IMR-90 (cell line): ENCODE data around the gene GNAT1. TPM values are rescaled to one million over a fixed set of nuclear protein-coding genes. Genes with fewer than 3 reads are reported as not detected.
A peak's percentile ranks its signal among the peaks of the same experiment; 100 is the strongest.

ENCODE experiments used
- ATAC-seq: fragments of 200-7000 bp; cut with Tn5 transposase; 2 replicates; pipeline ENCODE4 v1.9.1; 2020; ENCODE audit warnings: low read depth, mild to moderate bottlenecking, moderate library complexity
- BruUV-seq: library from RNA; stranded (reverse); fragments of 400-500 nt; replicated peaks from 2 replicates; lab custom pipeline; 2021; lab: Mats Ljungman, UMichigan
- CTCF ChIA-PET: fragments of 300-600 bp; formaldehyde crosslinking; extraction: SDS; loops from one replicate; lab custom pipeline; 2021; ENCODE audit warnings: antibody characterized with exemption; lab: Yijun Ruan, JAX
- POLR2A ChIA-PET: fragments of 300-600 bp; sonication (Branson Sonifier 250); formaldehyde crosslinking; loops from one replicate; lab custom pipeline; 2022; ENCODE audit warnings: antibody characterized with exemption; ENCODE audit not compliant: unreplicated experiment; lab: Charles Lee
- DNase-seq: peaks from one replicate; pipeline ENCODE4 v3.0.0; 2013
- H2AFZ ChIP-seq: replicated peaks from 2 replicates; pipeline ENCODE3; 2013; ENCODE audit warnings: low read length, mild to moderate bottlenecking; ENCODE audit not compliant: poor library complexity
- H2AK5ac ChIP-seq: 2 replicates; pipeline ENCODE4 v1.6.1; 2013; ENCODE audit warnings: low read depth, low read length, inconsistent platforms
- H2AK9ac ChIP-seq: replicated peaks from 2 replicates; pipeline ENCODE3; 2013; ENCODE audit warnings: mild to moderate bottlenecking, low read depth, low read length, moderate library complexity; ENCODE audit not compliant: poor library complexity
- H2BK120ac ChIP-seq: 2 replicates; pipeline ENCODE4 v1.6.1; 2013; ENCODE audit warnings: low read depth, low read length, inconsistent platforms
- H2BK15ac ChIP-seq: 3 replicates; pipeline ENCODE4 v1.6.1; 2013; ENCODE audit warnings: low read depth, low read length, inconsistent platforms
- H2BK20ac ChIP-seq: 2 replicates; pipeline ENCODE4 v1.6.1; 2013; ENCODE audit warnings: low read depth, mild to moderate bottlenecking, inconsistent platforms, low read length, moderate library complexity
- H2BK5ac ChIP-seq: 2 replicates; pipeline ENCODE4 v1.6.1; 2013; ENCODE audit warnings: mild to moderate bottlenecking, low read depth, low read length, inconsistent platforms; ENCODE audit not compliant: poor library complexity, severe bottlenecking
- H3K14ac ChIP-seq: replicated peaks from 2 replicates; pipeline ENCODE4 v1.6.1; 2013; ENCODE audit warnings: low read depth, low read length, inconsistent platforms
- H3K18ac ChIP-seq: 2 replicates; pipeline ENCODE4 v1.6.1; 2013; ENCODE audit warnings: low read depth, low read length, control low read depth
- H3K23ac ChIP-seq: 2 replicates; pipeline ENCODE4 v1.6.1; 2013; ENCODE audit warnings: low read depth, low read length, inconsistent platforms
- H3K27ac ChIP-seq: 2 replicates; pipeline ENCODE4 v1.5.1; 2013; ENCODE audit warnings: mild to moderate bottlenecking, control low read depth, low read length; ENCODE audit not compliant: insufficient read depth
- H3K27me3 ChIP-seq: 2 replicates; pipeline ENCODE4 v1.6.1; 2013; ENCODE audit warnings: low read length; ENCODE audit not compliant: control insufficient read depth, insufficient read depth
- H3K36me3 ChIP-seq: 2 replicates; pipeline ENCODE4 v1.6.1; 2013; ENCODE audit warnings: low read length, mixed read lengths; ENCODE audit not compliant: control insufficient read depth, insufficient read depth
- H3K4ac ChIP-seq: 2 replicates; pipeline ENCODE4 v1.6.1; 2013; ENCODE audit warnings: low read depth, low read length, inconsistent platforms
- H3K4me1 ChIP-seq: 2 replicates; pipeline ENCODE4 v1.6.1; 2013; ENCODE audit warnings: low read length, mixed read lengths; ENCODE audit not compliant: control insufficient read depth, insufficient read depth
- H3K4me2 ChIP-seq: 2 replicates; pipeline ENCODE4 v1.6.1; 2013; ENCODE audit warnings: low read depth, mild to moderate bottlenecking, control low read depth, low read length, moderate library complexity
- H3K4me3 ChIP-seq: 2 replicates; pipeline ENCODE4 v1.5.1; 2013; ENCODE audit warnings: low read depth, mild to moderate bottlenecking, control low read depth, low read length, moderate library complexity; ENCODE audit not compliant: insufficient read depth
- H3K56ac ChIP-seq: 2 replicates; pipeline ENCODE4 v1.6.1; 2013; ENCODE audit warnings: low read length, inconsistent platforms; ENCODE audit not compliant: insufficient read depth; ENCODE audit errors: extremely low read depth
- H3K79me1 ChIP-seq, 2 experiments: 2 replicates each; pipeline ENCODE4 v1.6.1; 2013; ENCODE audit warnings: low read length in 2 of 2, inconsistent platforms in 1 of 2, low read depth in 1 of 2
- H3K9ac ChIP-seq: 2 replicates; pipeline ENCODE4 v1.6.1; 2013; ENCODE audit warnings: low read depth, low read length, control low read depth
- H3K9me1 ChIP-seq: 2 replicates; pipeline ENCODE4 v1.6.1; 2013; ENCODE audit warnings: low read length, inconsistent platforms; ENCODE audit not compliant: insufficient read depth
- H3K9me3 ChIP-seq: 2 replicates; pipeline ENCODE4 v1.6.1; 2013; ENCODE audit warnings: low read length; ENCODE audit not compliant: control insufficient read depth, insufficient read depth
- H4K20me1 ChIP-seq: 2 replicates; pipeline ENCODE4 v1.6.1; 2013; ENCODE audit warnings: low read length, inconsistent platforms; ENCODE audit not compliant: insufficient read depth
- H4K5ac ChIP-seq: 2 replicates; pipeline ENCODE4 v1.6.1; 2013; ENCODE audit warnings: mild to moderate bottlenecking, low read depth, low read length, control low read depth
- H4K8ac ChIP-seq, 2 experiments: 2 replicates each; pipeline ENCODE4 v1.6.1; 2013; ENCODE audit warnings: low read depth in 2 of 2, low read length in 2 of 2, control low read depth in 1 of 2, inconsistent platforms in 1 of 2
- H4K91ac ChIP-seq: 2 replicates; pipeline ENCODE4 v1.6.1; 2013; ENCODE audit warnings: low read depth, low read length, inconsistent platforms; ENCODE audit not compliant: insufficient read depth
- BHLHE40 ChIP-seq: fragments of 150-350 bp; IDR thresholded peaks from 2 replicates; pipeline ENCODE4 v1.6.1; 2016; ENCODE audit warnings: mild to moderate bottlenecking, low read depth, low read length
- CEBPB ChIP-seq: IDR thresholded peaks from 2 replicates; pipeline ENCODE4 v1.6.1; 2012; ENCODE audit warnings: low read depth, low read length, improper control_type of control experiment
- CHD1 ChIP-seq: IDR thresholded peaks from 2 replicates; pipeline ENCODE4 v1.6.1; 2012; ENCODE audit warnings: low read depth, low read length, improper control_type of control experiment
- CTCF ChIP-seq: conservative IDR thresholded peaks from 2 replicates; pipeline ENCODE4 v1.5.1; 2012; ENCODE audit warnings: mild to moderate bottlenecking, low read depth, low read length, improper control_type of control experiment
- ELK1 ChIP-seq: fragments of 150-350 bp; IDR thresholded peaks from 2 replicates; pipeline ENCODE4 v1.6.1; 2016; ENCODE audit warnings: low read depth, mild to moderate bottlenecking, low read length, moderate library complexity, borderline replicate concordance
- FOS ChIP-seq: fragments of 150-350 bp; IDR thresholded peaks from 2 replicates; pipeline ENCODE4 v1.6.1; 2016; ENCODE audit warnings: low read depth, low read length
- MAFK ChIP-seq: IDR thresholded peaks from 2 replicates; pipeline ENCODE4 v1.6.1; 2012; ENCODE audit warnings: low read depth, low read length, improper control_type of control experiment
- MAZ ChIP-seq: IDR thresholded peaks from 2 replicates; pipeline ENCODE4 v1.6.1; 2012; ENCODE audit warnings: low read depth, mild to moderate bottlenecking, low read length, improper control_type of control experiment, moderate library complexity, borderline replicate concordance
- MXI1 ChIP-seq: IDR thresholded peaks from 2 replicates; pipeline ENCODE4 v1.6.1; 2012; ENCODE audit warnings: low read depth, mild to moderate bottlenecking, low read length, moderate library complexity, borderline replicate concordance
- NFE2L2 ChIP-seq: fragments of 150-350 bp; IDR thresholded peaks from 2 replicates; pipeline ENCODE4 v1.6.1; 2016; ENCODE audit warnings: low read depth, mild to moderate bottlenecking, low read length
- POLR2A ChIP-seq: IDR thresholded peaks from 2 replicates; pipeline ENCODE4 v1.6.1; 2012; ENCODE audit warnings: mild to moderate bottlenecking, low read depth, low read length
- RAD21 ChIP-seq: IDR thresholded peaks from 2 replicates; pipeline ENCODE4 v1.6.1; 2012; ENCODE audit warnings: low read length, improper control_type of control experiment
- RCOR1 ChIP-seq: IDR thresholded peaks from 2 replicates; pipeline ENCODE4 v1.6.1; 2012; ENCODE audit warnings: mild to moderate bottlenecking, low read length, improper control_type of control experiment; ENCODE audit not compliant: insufficient replicate concordance
- RFX5 ChIP-seq: IDR thresholded peaks from 2 replicates; pipeline ENCODE4 v1.8.0; 2012; ENCODE audit warnings: low read depth, mild to moderate bottlenecking, low read length, moderate library complexity
- SMC3 ChIP-seq: fragments of 150-350 bp; IDR thresholded peaks from 2 replicates; pipeline ENCODE4 v1.6.1; 2016; ENCODE audit warnings: low read depth, mild to moderate bottlenecking, antibody characterized with exemption, low read length, moderate library complexity
- USF2 ChIP-seq: fragments of 150-350 bp; IDR thresholded peaks from 2 replicates; pipeline ENCODE4 v1.6.1; 2017; ENCODE audit warnings: mild to moderate bottlenecking, antibody characterized with exemption, low read length, low read depth
- WGBS, 2 experiments: methylation state at CpG; one replicate each; pipeline versions ENCODE4 v1.1.5 to v1.1.7; 2013; ENCODE audit warnings: missing lambda C conversion rate in 2 of 2; ENCODE audit not compliant: insufficient read length in 1 of 2; ENCODE audit errors: extremely low coverage in 2 of 2; 5-methylcytosine and 5-hydroxymethylcytosine counted together
- dilution Hi-C: fragments of 300-500 bp; cut with HindIII; formaldehyde crosslinking; loops from one replicate; pipeline ENCODE4 v1.14.3; 2018; ENCODE audit warnings: low sequenced_read_pairs; ENCODE audit not compliant: unreplicated experiment
- in situ Hi-C: fragments of 300-500 bp; cut with MboI; formaldehyde crosslinking; loops from 3 replicates; pipeline ENCODE4 v1.14.3; 2019; ENCODE audit warnings: low sequenced_read_pairs, inconsistent platforms, mixed read lengths
- intact Hi-C: fragments of 100-400 bp; cut with micrococcal nuclease; formaldehyde crosslinking; loops from 2 replicates; pipeline ENCODE4 v1.10.0; 2022
- polyA plus RNA-seq, 3 experiments: library from polyadenylated mRNA; depleted of rRNA; stranded (reverse); fragments of >200 nt; gene quantifications; 2 replicates each; pipeline ENCODE4 v1.2.3, GENCODE V29; 2012; ENCODE audit warnings: low replicate concordance in 1 of 3
- total RNA-seq: library from RNA; depleted of rRNA; stranded (reverse); fragments of >200 nt; gene quantifications from 2 replicates; pipeline ENCODE4 v1.2.3, GENCODE V29; 2012

Gene GNAT1
- total and polyA plus RNA-seq, 2 of the 4 experiments (the other 2 are of a cell fraction) = not detected

- Histone ChIP-seq H4K8ac (peak overlapping the region in 1 of 2 experiments; percentile 27; a peak in 1 of 4 replicates), H3K27ac (no peak overlapping the region), H2AK5ac (peak overlapping the region; percentile 90; the same call in 1 of the 2 replicates), H3K9me3 (no peaks in the 10 kb centered on the region), H4K20me1 (0 out of 2 replicates have a peak, but pooled peaks cover 4% of the 10 kb centered on the region), H2AK9ac (peak overlapping the region; percentile 88), H2BK15ac (no peak overlapping the region), H3K4ac (peak overlapping the region; percentile 43; the same call in 1 of the 2 replicates), H2AFZ (no peak overlapping the region), H2BK20ac (no peak overlapping the region), H3K9ac (no peak overlapping the region), H4K5ac (no peak overlapping the region), H3K9me1 (peaks cover 11% of the 10 kb centered on the region), H3K23ac (no peak overlapping the region), H3K4me2 (no peak overlapping the region), H2BK5ac (no peak overlapping the region), H3K79me1 (peaks cover 8 to 63% of the 10 kb centered on the region in 2 experiments; a peak in 3 of 4 replicates), H2BK120ac (no peak overlapping the region), H3K56ac (no peak overlapping the region), H4K91ac (no peak overlapping the region), H3K18ac (no peak overlapping the region), H3K14ac (no peak overlapping the region), H3K4me3 (no peak overlapping the region), H3K27me3 (peaks cover 4% of the 10 kb centered on the region; the same call in 1 of the 2 replicates), H3K4me1 (peaks cover 34% of the 10 kb centered on the region), H3K36me3 (peaks cover 14% of the 10 kb centered on the region; the same call in 1 of the 2 replicates)
- POLR2A ChIA-PET = no interaction called here
- dilution Hi-C loops (no loop called here), in situ Hi-C loops (no loop called here), intact Hi-C loops (no loop called here)
- DNase-seq (no peak), ATAC-seq (no peak)
- 93% methylated on average over 5 of the region's 10 CpGs; no CpG with 5 or more reads in 1 of the 2 experiments for WGBS, 2 experiments
- TF ChIP-seq MAZ = no peak
- no peak for TF ChIP-seq NFE2L2
- no peak for TF ChIP-seq MXI1
- no peak for TF ChIP-seq SMC3
- TF ChIP-seq POLR2A = no peak
- no peak for TF ChIP-seq RFX5
- no peak for TF ChIP-seq RAD21
- no peak for TF ChIP-seq CEBPB
- TF ChIP-seq FOS = no peak
- no peak for TF ChIP-seq BHLHE40
- no peak for TF ChIP-seq CTCF
- no peak for TF ChIP-seq MAFK
- no peak for TF ChIP-seq RCOR1
- TF ChIP-seq USF2 = no peak
- TF ChIP-seq ELK1 = no peak
- TF ChIP-seq CHD1 = no peak
- CTCF ChIA-PET = no interaction called here
- BruUV-seq = no TSS peak
These were observed 32.8 kb upstream of the GNAT1 start for GRCh38 chr3:50158530-50159146.
